Bronchial epithelial cell (primary cell): ENCODE measurements around the gene MAP2K4. TPM values are rescaled to one million over a fixed set of nuclear protein-coding genes. Genes with fewer than 3 reads are reported as not detected.
A peak's percentile ranks its signal among the peaks of the same experiment; 100 is the strongest.

Experiments
- DNase-seq: peaks from one replicate; pipeline ENCODE4 v3.0.0-alpha.2; 2010; ENCODE audit warnings: low read depth
- FAIRE-seq: peaks from 2 replicates; lab custom pipeline; 2011; peaks lifted over from hg19 to GRCh38; lab: Jason Lieb, UNC
- H3K27me3 ChIP-seq: 2 replicates; pipeline ENCODE4 v1.5.1; 2011; ENCODE audit warnings: low read length; ENCODE audit not compliant: control insufficient read depth, insufficient read depth
- H3K36me3 ChIP-seq: 2 replicates; pipeline ENCODE4 v1.5.1; 2011; ENCODE audit warnings: low read length; ENCODE audit not compliant: control insufficient read depth, insufficient read depth
- H3K4me3 ChIP-seq: 2 replicates; pipeline ENCODE4 v1.5.1; 2011; ENCODE audit warnings: mild to moderate bottlenecking, low read depth, low read length, control low read depth
- CTCF ChIP-seq: IDR thresholded peaks from 2 replicates; pipeline ENCODE4 v1.5.1; 2011; ENCODE audit warnings: mild to moderate bottlenecking, moderate library complexity, low read length, control low read depth, inconsistent platforms; ENCODE audit not compliant: insufficient read depth, severe bottlenecking
- total RNA-seq: library from RNA; depleted of rRNA; stranded (reverse); fragments of >200 nt; gene quantifications from 2 replicates; pipeline ENCODE4 v1.2.1, GENCODE V29; 2014

The MAP2K4 gene
- total RNA-seq, 1 donor from 2014 or later = 27.9 TPM

DNA sequence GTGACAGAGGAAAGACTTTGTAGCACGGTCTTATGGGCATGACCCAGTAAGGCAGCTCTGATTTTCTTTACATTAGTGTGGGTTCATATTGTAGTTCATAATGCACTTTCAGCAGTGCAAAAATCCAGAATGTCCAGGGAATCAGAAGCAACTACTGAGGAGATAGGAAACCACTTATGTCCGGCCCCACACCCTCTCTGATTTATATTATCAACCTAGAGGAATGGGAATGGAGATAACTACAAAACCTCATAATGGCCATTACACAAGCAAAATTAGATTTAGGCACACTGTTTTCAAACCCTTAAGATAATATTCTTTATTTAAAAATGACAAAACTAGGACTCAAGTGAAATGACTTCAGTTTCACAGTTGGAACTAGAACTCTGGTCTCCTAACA is 7.9 kb downstream of the MAP2K4 start:
- no peaks in the 10 kb centered on the region for H3K36me3 ChIP-seq
- FAIRE-seq (no peak), DNase-seq (no peak)
- H3K27me3 ChIP-seq = no peaks in the 10 kb centered on the region
- H3K4me3 ChIP-seq = no peak overlapping the region
- TF ChIP-seq CTCF = no peak

- no peak for TF ChIP-seq CTCF
- DNase-seq (no peak), FAIRE-seq (no peak)
- Histone ChIP-seq H3K27me3 (no peaks in the 10 kb centered on the region), H3K36me3 (no peaks in the 10 kb centered on the region), H3K4me3 (no peak overlapping the region)
These were observed 13.9 kb downstream of the MAP2K4 start for GRCh38 chr17:12034538-12034937.

DNA sequence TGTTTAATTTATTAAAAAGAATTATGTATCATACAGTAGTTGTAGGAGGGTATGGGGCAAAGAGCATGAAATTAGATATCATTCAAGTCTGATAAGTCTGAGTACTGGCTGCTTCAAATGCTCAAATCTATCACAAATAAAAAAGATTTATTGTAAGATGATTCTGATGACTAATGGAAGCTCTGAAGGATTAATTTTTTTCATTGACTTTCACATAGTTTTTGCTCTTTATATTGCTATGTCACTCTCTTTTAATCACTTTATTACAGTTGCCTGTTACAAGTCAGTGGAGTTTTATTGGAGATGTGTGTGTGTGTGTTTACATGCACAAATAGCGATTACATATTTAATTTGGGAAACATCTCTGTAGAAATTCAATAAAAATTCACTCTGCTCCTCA is 15.0 kb downstream of the MAP2K4 start:
- Histone ChIP-seq H3K4me3 (no peak overlapping the region), H3K27me3 (no peaks in the 10 kb centered on the region), H3K36me3 (no peaks in the 10 kb centered on the region)
- DNase-seq (no peak), FAIRE-seq (no peak)
- TF ChIP-seq CTCF = no peak

DNA sequence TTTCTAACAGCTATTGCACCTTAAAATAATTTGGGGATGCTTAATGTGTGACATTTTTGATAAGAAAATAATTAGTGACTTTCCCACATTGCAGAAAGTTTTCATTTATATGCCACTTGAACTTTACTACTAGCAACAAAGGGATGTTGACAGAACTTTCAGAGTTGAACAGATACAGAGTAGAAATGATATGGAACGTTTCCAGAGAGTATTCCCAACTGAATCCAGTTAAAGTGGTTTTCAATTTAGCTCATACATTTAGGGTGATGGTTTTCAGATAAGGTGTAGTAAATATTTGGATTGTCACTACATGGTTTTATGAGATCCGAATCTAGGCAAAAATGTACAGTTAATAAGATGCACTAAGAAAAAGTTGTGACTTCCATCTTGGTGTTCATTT is 17.3 kb downstream of the MAP2K4 start:
- H3K4me3 ChIP-seq = no peak overlapping the region
- no peaks in the 10 kb centered on the region for H3K36me3 ChIP-seq
- FAIRE-seq (no peak), DNase-seq (no peak)
- H3K27me3 ChIP-seq = no peaks in the 10 kb centered on the region
- TF ChIP-seq CTCF = no peak

GRCh38 chr17:12040478-12040877 is 19.8 kb downstream of the MAP2K4 start:
- Histone ChIP-seq H3K4me3 (no peak overlapping the region), H3K36me3 (no peaks in the 10 kb centered on the region), H3K27me3 (no peaks in the 10 kb centered on the region)
- FAIRE-seq (no peak), DNase-seq (peak; percentile 77)
- no peak for TF ChIP-seq CTCF

- no peaks in the 10 kb centered on the region for H3K36me3 ChIP-seq
- H3K27me3 ChIP-seq = no peaks in the 10 kb centered on the region
- no peak overlapping the region for H3K4me3 ChIP-seq
- TF ChIP-seq CTCF = no peak
- FAIRE-seq (no peak), DNase-seq (peak; percentile 84)
These were observed 20.6 kb downstream of the MAP2K4 start for GRCh38 chr17:12041312-12041711.
